OCI-LY7 (cell line): ENCODE results near the gene IL17RE.

ENCODE experiments used
- EZH2phosphoT487 ChIP-seq: fragments of 200-600 bp; sonication (generic); IDR thresholded peaks from 2 replicates; pipeline ENCODE4 v1.6.1; 2018; ENCODE audit warnings: low read depth, borderline replicate concordance, mild to moderate bottlenecking, mixed run types, antibody characterized with exemption, low read length, moderate library complexity, mixed read lengths
- TF ChIP-seq, protein P1 (sequence below): fragments of 200-600 bp; sonication (generic); conservative IDR thresholded peaks from 2 replicates; pipeline ENCODE4 v1.5.1; 2014; ENCODE audit warnings: mild to moderate bottlenecking, antibody characterized with exemption, low read length, moderate library complexity, mixed read lengths

DNA sequence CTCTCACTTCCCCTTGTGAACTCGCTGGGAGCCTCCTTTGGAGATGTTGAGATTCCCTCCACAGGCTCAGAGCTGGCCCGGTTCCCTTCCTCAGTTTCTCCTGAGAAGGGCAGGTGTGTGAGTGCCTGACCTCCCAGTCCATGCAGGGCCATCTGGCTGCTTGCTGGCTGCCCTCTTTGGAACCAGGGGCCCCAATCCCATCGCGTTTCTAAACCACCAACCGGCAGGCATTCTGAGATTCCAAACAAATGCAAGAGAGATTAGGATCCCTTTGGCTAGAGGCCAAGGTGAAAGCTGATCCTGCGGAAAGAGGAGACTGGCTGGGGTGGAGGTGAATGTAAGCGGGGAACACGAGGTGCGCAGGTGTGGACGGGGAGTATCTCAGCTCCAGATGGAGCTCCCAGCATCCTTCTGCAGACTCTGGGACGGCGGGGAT, 52.4 kb downstream of the IL17RE start:
- TF ChIP-seq, protein P1, sequence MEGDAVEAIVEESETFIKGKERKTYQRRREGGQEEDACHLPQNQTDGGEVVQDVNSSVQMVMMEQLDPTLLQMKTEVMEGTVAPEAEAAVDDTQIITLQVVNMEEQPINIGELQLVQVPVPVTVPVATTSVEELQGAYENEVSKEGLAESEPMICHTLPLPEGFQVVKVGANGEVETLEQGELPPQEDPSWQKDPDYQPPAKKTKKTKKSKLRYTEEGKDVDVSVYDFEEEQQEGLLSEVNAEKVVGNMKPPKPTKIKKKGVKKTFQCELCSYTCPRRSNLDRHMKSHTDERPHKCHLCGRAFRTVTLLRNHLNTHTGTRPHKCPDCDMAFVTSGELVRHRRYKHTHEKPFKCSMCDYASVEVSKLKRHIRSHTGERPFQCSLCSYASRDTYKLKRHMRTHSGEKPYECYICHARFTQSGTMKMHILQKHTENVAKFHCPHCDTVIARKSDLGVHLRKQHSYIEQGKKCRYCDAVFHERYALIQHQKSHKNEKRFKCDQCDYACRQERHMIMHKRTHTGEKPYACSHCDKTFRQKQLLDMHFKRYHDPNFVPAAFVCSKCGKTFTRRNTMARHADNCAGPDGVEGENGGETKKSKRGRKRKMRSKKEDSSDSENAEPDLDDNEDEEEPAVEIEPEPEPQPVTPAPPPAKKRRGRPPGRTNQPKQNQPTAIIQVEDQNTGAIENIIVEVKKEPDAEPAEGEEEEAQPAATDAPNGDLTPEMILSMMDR, result no peak
- TF ChIP-seq EZH2phosphoT487, result no peak
